GM19035 (cell line): ENCODE measurements around the gene MCC.
A peak's percentile ranks its signal among the peaks of the same experiment; 100 is the strongest.

ENCODE experiments used
- ATAC-seq: cut with Tn5 transposase; IDR thresholded peaks from one replicate; pipeline ENCODE4 v1.9.1; 2021; ENCODE audit not compliant: unreplicated experiment

The MCC gene

GRCh38 chr5:113017881-113018635 lies 470.2 kb downstream of the MCC start:
- no peak for ATAC-seq

DNA sequence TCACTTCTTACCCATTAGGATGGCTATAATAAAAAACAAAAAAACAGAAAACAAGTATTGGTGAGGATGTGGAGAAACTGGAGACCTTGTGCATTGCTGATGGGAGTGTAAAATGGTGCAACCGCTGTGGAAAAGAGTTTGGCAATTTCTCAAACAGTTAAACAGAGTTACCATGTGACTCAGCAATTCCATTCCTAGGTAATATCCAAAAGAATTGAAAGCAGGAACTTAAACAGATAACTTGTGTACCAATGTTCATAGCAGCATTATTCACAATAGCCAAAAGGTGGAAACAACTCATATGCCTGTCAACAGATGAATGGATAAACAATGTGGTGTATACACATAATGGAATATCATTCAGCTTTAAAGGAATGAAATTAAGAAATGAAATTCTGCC lies 482.8 kb downstream of the MCC start:
- no peak for ATAC-seq

DNA sequence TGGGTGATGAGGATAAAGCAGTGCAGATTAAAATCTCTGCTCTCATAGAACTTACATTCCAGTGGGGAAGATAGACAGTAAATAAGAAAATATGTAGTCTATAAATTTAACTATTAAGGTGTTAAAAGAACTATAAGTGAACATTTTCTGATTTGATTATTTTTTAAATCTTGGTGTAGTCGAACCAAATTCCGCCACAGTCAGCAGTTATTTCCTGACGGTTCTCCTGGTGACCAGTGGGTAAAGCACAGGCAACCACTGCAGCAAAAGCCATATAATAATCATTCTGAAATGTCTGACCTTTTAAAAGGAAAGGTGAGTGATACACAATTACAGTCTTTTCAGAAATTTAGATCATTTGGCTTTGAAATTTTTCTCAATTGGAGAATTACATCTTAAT lies 484.5 kb downstream of the MCC start:
- no peak for ATAC-seq

DNA sequence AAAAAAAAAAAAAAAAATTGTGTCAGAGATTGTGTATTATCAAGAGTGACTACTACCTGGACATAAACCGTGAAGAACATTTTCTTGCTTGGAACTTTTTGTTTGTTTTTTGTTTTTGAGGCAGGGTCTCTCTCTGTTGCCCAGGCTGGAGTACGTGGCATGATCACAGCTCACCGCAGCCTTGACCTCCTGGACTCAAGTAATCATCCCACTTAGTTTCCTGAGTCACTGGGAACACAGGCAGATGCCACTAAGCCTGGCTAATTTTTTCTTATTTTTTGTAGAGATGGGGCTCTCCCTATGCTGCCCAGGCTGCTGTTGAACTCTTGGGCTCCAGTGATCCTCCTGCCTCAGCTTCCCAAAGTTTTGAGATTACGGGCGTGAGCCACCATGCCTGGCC lies 485.8 kb downstream of the MCC start:
- ATAC-seq = no peak

- ATAC-seq = no peak
Observed at GRCh38 chr5:113000466-113000865, 487.8 kb downstream of the MCC start.

- ATAC-seq = no peak
Observed at GRCh38 chr5:112998296-112998695, 490.0 kb downstream of the MCC start.

DNA sequence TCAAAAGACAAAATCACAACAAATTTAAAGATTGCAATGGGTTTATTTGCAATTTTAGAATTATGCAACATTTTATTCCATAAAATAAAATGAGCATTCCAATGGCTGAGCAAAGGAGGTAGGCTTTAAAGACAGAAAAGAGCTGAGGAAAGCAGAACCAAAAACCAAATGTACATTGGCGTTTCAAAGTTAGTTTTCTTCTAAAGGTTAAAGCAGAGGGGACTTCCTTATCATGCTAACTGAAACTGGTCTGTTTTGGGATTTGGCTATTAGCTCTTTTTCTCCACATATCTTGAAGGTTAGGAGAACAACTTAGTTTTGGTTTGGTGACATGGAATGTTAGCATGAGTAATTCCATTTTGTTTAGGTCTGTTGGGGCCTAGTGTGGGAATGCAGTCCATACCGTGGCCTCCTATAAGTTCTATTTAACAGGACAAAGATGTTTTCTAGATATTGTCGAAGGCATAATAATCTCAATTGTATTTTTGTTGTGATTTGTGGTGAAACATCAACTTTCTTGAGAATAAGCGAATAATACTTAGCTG lies 491.4 kb downstream of the MCC start:
- ATAC-seq = no peak

GRCh38 chr5:112995764-112996618 lies 492.3 kb downstream of the MCC start:
- ATAC-seq = no peak

- no peak for ATAC-seq
Observed at GRCh38 chr5:112986224-112986623, 502.0 kb downstream of the MCC start.

DNA sequence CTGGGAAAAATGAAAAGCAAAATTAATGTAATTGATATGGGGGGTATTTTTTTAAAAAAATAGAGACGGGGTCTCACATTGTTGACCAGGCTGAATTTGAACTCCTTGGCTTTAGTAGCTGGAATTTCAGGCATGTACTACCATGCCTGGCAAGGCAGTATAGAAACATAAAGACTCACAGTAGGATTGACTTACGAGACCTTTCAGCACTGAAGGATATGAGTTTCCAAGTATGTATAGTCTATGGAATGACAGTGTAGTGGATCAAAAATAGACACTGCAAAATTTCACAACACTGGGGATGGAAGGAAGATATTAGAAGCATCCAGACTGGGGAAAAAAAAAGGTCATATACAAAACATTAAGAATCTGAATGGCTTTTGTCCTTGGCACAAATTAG lies 504.9 kb downstream of the MCC start:
- no peak for ATAC-seq

GRCh38 chr5:112979723-112980122 lies 508.5 kb downstream of the MCC start:
- no peak for ATAC-seq

DNA sequence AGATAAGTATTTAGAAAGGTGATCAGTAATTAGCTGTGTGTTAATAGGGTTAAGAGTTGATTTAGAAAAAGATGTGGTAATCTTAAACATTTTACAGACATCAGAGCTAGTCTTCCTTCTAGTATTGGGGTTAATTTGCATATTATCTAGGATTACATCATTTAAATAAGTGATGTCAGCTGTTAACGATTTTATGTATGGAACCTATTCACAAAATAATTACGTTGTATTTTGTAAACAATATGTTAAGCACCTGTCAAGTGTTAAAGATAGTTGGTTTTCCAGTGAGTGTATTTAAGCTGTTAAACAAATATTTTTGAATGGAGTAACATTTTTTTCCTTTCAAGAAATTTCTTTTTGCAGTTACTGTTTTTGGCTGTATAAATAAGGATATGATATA lies 509.4 kb downstream of the MCC start:
- no peak for ATAC-seq

GRCh38 chr5:112977440-112977861 lies 510.8 kb downstream of the MCC start:
- ATAC-seq = no peak

GRCh38 chr5:112976432-112977309 lies 511.6 kb downstream of the MCC start, which contains the start of gene DCP2:
TSS of gene DCP2 (plus strand) at chr5:112976798. CDS start at chr5:112976934, 136 bp downstream.
- ATAC-seq = peak; percentile 98

GRCh38 chr5:112975721-112976431 lies 512.4 kb downstream of the MCC start:
- peak; percentile 23 for ATAC-seq

- ATAC-seq = no peak
Observed at GRCh38 chr5:112974901-112975300, 513.4 kb downstream of the MCC start.

DNA sequence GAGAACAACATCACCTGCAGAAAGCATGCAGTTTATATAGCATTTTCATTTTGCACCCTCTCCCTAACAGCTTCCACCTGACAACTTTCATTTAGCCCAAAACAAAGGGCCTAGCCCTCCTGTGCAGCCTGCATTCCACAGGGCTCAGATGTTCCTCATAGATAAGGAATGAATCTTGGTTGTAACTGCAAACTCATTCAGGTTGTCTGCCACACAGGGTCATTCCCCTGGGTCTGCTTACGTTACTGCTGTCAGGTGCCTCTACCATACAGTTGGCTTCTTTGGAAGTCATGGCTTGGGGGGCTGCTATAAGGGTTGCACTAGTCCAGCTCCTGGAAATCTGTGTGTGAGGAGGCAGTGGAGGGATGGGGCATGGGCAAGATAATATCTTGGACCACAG lies 514.3 kb downstream of the MCC start:
- ATAC-seq = no peak

- ATAC-seq = no peak
Observed at GRCh38 chr5:112973036-112973435, 515.2 kb downstream of the MCC start.
